KBM-7 (cell line): ENCODE results near the gene ZNF382.

Experiments used
- DNase-seq: peaks from one replicate; pipeline ENCODE4 v3.0.0-alpha.2; 2015
- in situ Hi-C: fragments of 300-500 bp; cut with MboI; formaldehyde crosslinking; loops from 2 replicates; pipeline ENCODE4 v1.14.3; 2020; ENCODE audit warnings: low sequenced_read_pairs, low pct_unique_long_range_greater_than_20kb, mixed read lengths

The ZNF382 gene

GRCh38 chr19:36672368-36672767 lies 67.3 kb downstream of the ZNF382 start:
- in situ Hi-C loops = no loop called here
- no peak for DNase-seq

DNA sequence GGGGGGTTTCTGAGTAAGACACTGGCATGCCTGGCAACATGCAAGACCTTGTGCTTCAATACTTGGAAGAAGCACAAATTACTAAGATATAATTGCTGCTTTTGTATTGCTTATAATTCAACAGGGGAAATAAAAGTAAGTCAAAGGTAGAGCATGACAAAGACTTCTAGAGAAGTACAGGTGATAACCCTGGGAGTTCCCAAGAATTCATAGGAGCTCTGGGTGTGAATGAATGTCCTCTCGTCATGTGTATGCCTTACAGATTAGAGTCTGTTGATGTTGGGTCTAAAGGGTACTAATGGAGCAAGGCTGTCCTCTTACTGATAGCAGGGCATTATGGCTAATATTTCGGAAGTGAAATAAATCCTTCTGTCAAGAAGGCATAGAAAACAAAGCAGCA lies 69.1 kb downstream of the ZNF382 start:
- DNase-seq = no peak
- in situ Hi-C loops = no loop called here

DNA sequence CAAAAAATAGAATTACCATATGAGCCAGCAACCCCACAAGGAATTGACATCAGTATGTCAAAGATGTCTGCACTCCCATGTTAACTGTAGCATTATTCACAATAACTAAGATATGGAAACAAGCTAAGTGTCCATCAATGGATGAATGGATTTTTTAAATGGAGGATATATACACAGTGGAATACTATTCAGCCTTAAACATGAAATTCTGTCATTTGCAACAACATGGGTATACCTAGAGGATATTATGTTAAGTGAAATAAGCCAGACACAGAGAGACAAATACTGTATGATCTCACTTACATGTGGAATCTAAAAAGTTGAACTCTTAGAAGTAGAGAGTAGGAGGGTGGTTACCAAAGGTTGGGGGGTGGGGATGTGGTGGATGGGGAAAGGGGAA lies 74.3 kb downstream of the ZNF382 start:
- in situ Hi-C loops = no loop called here
- no peak for DNase-seq
